ENCODE results near the gene MRPL14. TPM values are rescaled to one million over a fixed set of nuclear protein-coding genes. Genes with fewer than 3 reads are reported as not detected.

The MRPL14 gene
- total and polyA plus RNA-seq, 4 donors: 70.8 to 219 (median 101) TPM

GRCh38 chr6:44067173-44068139, 59.8 kb downstream of the MRPL14 start:
- ATAC-seq (ENCODE audit: insufficient read depth, low FRiP score) (no peak), DNase-seq (peak; percentile 59 to 82 (median 69))
- 66 to 68% methylated on average over 7 of the region's 7 CpGs for WGBS, 2 donors
- no peak overlapping the region for H3K9ac ChIP-seq (ENCODE audit: insufficient read depth in 1 of 2, low read length in 2 of 2)
- H3K27me3 ChIP-seq (ENCODE audit: control insufficient read depth in 3 of 3, insufficient read depth in 3 of 3, low read length in 2 of 3): no peaks in the 10 kb centered on the region
- H3K4me1 ChIP-seq (ENCODE audit: control insufficient read depth in 5 of 5, insufficient read depth in 5 of 5, low read length in 5 of 5): peaks cover 1 to 29% (median 5%) of the 10 kb centered on the region in 5 donors
- H3K27ac ChIP-seq (ENCODE audit: low read depth in 1 of 2, low read length in 1 of 2): no peak overlapping the region
- no peaks in the 10 kb centered on the region for H3K36me3 ChIP-seq (ENCODE audit: control insufficient read depth in 4 of 4, insufficient read depth in 4 of 4, low read length in 4 of 4)
- no peaks in the 10 kb centered on the region for H3K9me3 ChIP-seq (ENCODE audit: control insufficient read depth in 4 of 4, insufficient read depth in 3 of 4, low read length in 3 of 4)
- H3K4me3 ChIP-seq: no peak overlapping the region
- TF ChIP-seq, protein P1, sequence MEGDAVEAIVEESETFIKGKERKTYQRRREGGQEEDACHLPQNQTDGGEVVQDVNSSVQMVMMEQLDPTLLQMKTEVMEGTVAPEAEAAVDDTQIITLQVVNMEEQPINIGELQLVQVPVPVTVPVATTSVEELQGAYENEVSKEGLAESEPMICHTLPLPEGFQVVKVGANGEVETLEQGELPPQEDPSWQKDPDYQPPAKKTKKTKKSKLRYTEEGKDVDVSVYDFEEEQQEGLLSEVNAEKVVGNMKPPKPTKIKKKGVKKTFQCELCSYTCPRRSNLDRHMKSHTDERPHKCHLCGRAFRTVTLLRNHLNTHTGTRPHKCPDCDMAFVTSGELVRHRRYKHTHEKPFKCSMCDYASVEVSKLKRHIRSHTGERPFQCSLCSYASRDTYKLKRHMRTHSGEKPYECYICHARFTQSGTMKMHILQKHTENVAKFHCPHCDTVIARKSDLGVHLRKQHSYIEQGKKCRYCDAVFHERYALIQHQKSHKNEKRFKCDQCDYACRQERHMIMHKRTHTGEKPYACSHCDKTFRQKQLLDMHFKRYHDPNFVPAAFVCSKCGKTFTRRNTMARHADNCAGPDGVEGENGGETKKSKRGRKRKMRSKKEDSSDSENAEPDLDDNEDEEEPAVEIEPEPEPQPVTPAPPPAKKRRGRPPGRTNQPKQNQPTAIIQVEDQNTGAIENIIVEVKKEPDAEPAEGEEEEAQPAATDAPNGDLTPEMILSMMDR (IDR thresholded peaks at IDR 0.05; ENCODE audit: control extremely low read depth, extremely low read depth): no peak

DNA sequence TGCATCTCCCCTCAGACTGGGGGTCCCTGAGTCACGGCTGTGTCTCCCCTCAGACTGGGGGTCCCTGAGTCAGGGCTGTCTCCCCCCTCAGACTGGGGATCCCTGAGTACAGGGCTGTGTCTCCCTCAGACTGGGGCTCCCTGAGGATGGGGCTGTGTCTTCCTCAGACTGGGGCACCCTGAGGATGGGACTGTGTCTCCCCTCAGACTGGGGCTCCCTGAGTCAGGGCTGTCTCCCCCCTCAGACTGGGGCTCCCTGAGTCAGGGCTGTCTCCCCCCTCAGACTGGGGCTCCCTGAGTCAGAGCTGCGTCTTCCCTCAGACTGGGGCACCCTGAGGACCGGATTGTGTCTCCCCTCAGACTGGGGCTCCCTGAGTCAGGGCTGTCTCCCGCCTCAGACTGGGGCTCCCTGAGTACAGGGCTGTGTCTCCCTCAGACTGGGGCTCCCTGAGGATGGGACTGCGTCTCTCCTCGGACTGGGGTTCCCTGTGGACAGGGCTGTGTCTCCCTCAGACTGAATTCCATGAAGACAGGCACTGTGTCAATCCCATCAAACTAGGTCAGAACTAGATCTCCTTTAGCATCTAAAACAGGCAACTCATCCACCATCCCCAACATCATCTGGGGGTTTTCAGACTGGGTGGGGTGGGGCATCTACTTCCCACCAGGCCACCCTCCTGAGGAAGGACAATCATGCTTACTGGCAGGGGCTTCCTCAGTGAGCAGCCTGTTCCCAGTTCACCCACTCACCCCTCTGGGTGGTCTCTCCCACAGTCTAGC, 60.7 kb downstream of the MRPL14 start:
- peaks cover 0 to 23% (median 7%) of the 10 kb centered on the region in 5 donors for H3K4me1 ChIP-seq (ENCODE audit: control insufficient read depth in 5 of 5, insufficient read depth in 5 of 5, low read length in 5 of 5)
- no peak for ATAC-seq (ENCODE audit: insufficient read depth, low FRiP score)
- H3K9ac ChIP-seq (ENCODE audit: insufficient read depth in 1 of 2, low read length in 2 of 2): no peak overlapping the region
- H3K27me3 ChIP-seq (ENCODE audit: control insufficient read depth in 3 of 3, insufficient read depth in 3 of 3, low read length in 2 of 3): no peaks in the 10 kb centered on the region
- H3K27ac ChIP-seq (ENCODE audit: low read depth in 1 of 2, low read length in 1 of 2): no peak overlapping the region
- 85 to 93% methylated on average over 6 of the region's 6 CpGs for WGBS, 2 donors
- H3K36me3 ChIP-seq (ENCODE audit: control insufficient read depth in 4 of 4, insufficient read depth in 4 of 4, low read length in 4 of 4): no peaks in the 10 kb centered on the region
- DNase-seq: no peak
- no peaks in the 10 kb centered on the region for H3K9me3 ChIP-seq (ENCODE audit: control insufficient read depth in 4 of 4, insufficient read depth in 3 of 4, low read length in 3 of 4)
- H3K4me3 ChIP-seq: no peak overlapping the region
- TF ChIP-seq, protein P1 (IDR thresholded peaks at IDR 0.05; ENCODE audit: control extremely low read depth, extremely low read depth): no peak

GRCh38 chr6:44065443-44066140, 61.7 kb downstream of the MRPL14 start:
- H3K9ac ChIP-seq (ENCODE audit: insufficient read depth in 1 of 2, low read length in 2 of 2): no peak overlapping the region
- ATAC-seq (ENCODE audit: insufficient read depth, low FRiP score): no peak
- WGBS, 2 donors: 83 to 88% methylated on average over 13 of the region's 13 CpGs
- TF ChIP-seq, protein P1 (IDR thresholded peaks at IDR 0.05; ENCODE audit: control extremely low read depth, extremely low read depth): no peak
- no peaks in the 10 kb centered on the region for H3K36me3 ChIP-seq (ENCODE audit: control insufficient read depth in 4 of 4, insufficient read depth in 4 of 4, low read length in 4 of 4)
- H3K4me3 ChIP-seq: no peak overlapping the region
- no peak overlapping the region for H3K27ac ChIP-seq (ENCODE audit: low read depth in 1 of 2, low read length in 1 of 2)
- H3K4me1 ChIP-seq (ENCODE audit: control insufficient read depth in 5 of 5, insufficient read depth in 5 of 5, low read length in 5 of 5): peaks cover 0 to 22% (median 7%) of the 10 kb centered on the region in 5 donors
- no peaks in the 10 kb centered on the region for H3K27me3 ChIP-seq (ENCODE audit: control insufficient read depth in 3 of 3, insufficient read depth in 3 of 3, low read length in 2 of 3)
- H3K9me3 ChIP-seq (ENCODE audit: control insufficient read depth in 4 of 4, insufficient read depth in 3 of 4, low read length in 3 of 4): no peaks in the 10 kb centered on the region
- DNase-seq: no peak

Data from lung (tissue), 12 donors.